Measurements from ENCODE around the gene LRCH3. TPM values are rescaled to one million over a fixed set of nuclear protein-coding genes. Genes with fewer than 3 reads are reported as not detected.

LRCH3 gene
- total RNA-seq = 10 to 100 TPM; 44.5 to 84.6 TPM
- polyA plus RNA-seq (ENCODE audit: insufficient read length in 2 of 2) = 10 to 100 TPM; 47.9 to 68.0 TPM
- long read RNA-seq, donor 1, full-length matches to known transcripts = 2 of 2 reads
- long read RNA-seq, donor 1, partial matches to known transcripts = 0 of 2 reads
- long read RNA-seq, donor 1, other reads (novel, unspliced or antisense) = 0 of 2 reads
- long read RNA-seq, donor 2, full-length matches to known transcripts = 1 of 1 reads
- long read RNA-seq, donor 2, partial matches to known transcripts = 0 of 1 reads
- long read RNA-seq, donor 2, other reads (novel, unspliced or antisense) = 0 of 1 reads
- long read RNA-seq, donor 3, partial matches to known transcripts = 6 of 6 reads
- long read RNA-seq, donor 3, other reads (novel, unspliced or antisense) = 0 of 6 reads
- long read RNA-seq, donor 4, partial matches to known transcripts = 0 of 1 reads
- long read RNA-seq, donor 4, other reads (novel, unspliced or antisense) = 0 of 1 reads

- Histone ChIP-seq H3K27ac (ENCODE audit: low read depth, low read length) (peak within 1 kb of the TSS; percentile 97), H3K27me3 (ENCODE audit: control insufficient read depth, insufficient read depth, low read length) (no peaks in the 10 kb centered on the region), H3K4me3 (ENCODE audit: low read depth, low read length) (peak within 1 kb of the TSS; percentile 93), H3K9me3 (ENCODE audit: control insufficient read depth, insufficient read depth, low read length) (no peaks in the 10 kb centered on the region), H3K4me1 (ENCODE audit: control insufficient read depth, insufficient read depth, low read length) (peaks cover 11% of the 10 kb centered on the region), H3K36me3 (ENCODE audit: control insufficient read depth, insufficient read depth, low read length) (peaks cover 3% of the 10 kb centered on the region)
- under 1% methylated on average over 83 of the region's 83 CpGs for WGBS (ENCODE audit: insufficient coverage)
- DNase-seq (ENCODE audit: low read depth in 4 of 6, low spot score in 6 of 6) = peak; percentile 71 to 96 (median 86)
Measured at GRCh38 chr3:197791113-197791891, at the start of gene LRCH3. Gene LRCH3, plus strand, starts transcription at chr3:197791254. Its CDS starts 25 bp downstream, at chr3:197791279.

- peaks cover 2% of the 10 kb centered on the region for H3K4me1 ChIP-seq (ENCODE audit: control insufficient read depth, insufficient read depth, low read length)
- H3K9me3 ChIP-seq (ENCODE audit: control insufficient read depth, insufficient read depth, low read length) = no peaks in the 10 kb centered on the region
- H3K36me3 ChIP-seq (ENCODE audit: control insufficient read depth, insufficient read depth, low read length) = no peaks in the 10 kb centered on the region
- H3K27me3 ChIP-seq (ENCODE audit: control insufficient read depth, insufficient read depth, low read length) = no peaks in the 10 kb centered on the region
- no peak overlapping the region for H3K4me3 ChIP-seq (ENCODE audit: low read depth, low read length)
- no peak for DNase-seq (ENCODE audit: low read depth in 4 of 6, low spot score in 6 of 6)
- H3K27ac ChIP-seq (ENCODE audit: low read depth, low read length) = no peak overlapping the region
- WGBS (ENCODE audit: insufficient coverage) = 89% methylated on average over 2 of the region's 3 CpGs
Measured at GRCh38 chr3:197742787-197743186, 48.3 kb upstream of the LRCH3 start.

GRCh38 chr3:197746209-197746608 lies 44.8 kb upstream of the LRCH3 start:
- peaks cover 2% of the 10 kb centered on the region for H3K4me1 ChIP-seq (ENCODE audit: control insufficient read depth, insufficient read depth, low read length)
- DNase-seq (ENCODE audit: low read depth in 4 of 6, low spot score in 6 of 6) = no peak
- no peak overlapping the region for H3K27ac ChIP-seq (ENCODE audit: low read depth, low read length)
- WGBS (ENCODE audit: insufficient coverage) = no CpG with 5 or more reads among the region's 3 CpGs
- H3K36me3 ChIP-seq (ENCODE audit: control insufficient read depth, insufficient read depth, low read length) = no peaks in the 10 kb centered on the region
- H3K9me3 ChIP-seq (ENCODE audit: control insufficient read depth, insufficient read depth, low read length) = no peaks in the 10 kb centered on the region
- H3K27me3 ChIP-seq (ENCODE audit: control insufficient read depth, insufficient read depth, low read length) = no peaks in the 10 kb centered on the region
- H3K4me3 ChIP-seq (ENCODE audit: low read depth, low read length) = no peak overlapping the region

- 80% methylated on average over 1 of the region's 4 CpGs for WGBS (ENCODE audit: insufficient coverage)
- H3K4me3 ChIP-seq (ENCODE audit: low read depth, low read length) = no peak overlapping the region
- no peaks in the 10 kb centered on the region for H3K9me3 ChIP-seq (ENCODE audit: control insufficient read depth, insufficient read depth, low read length)
Measured at GRCh38 chr3:197746801-197747237, 44.2 kb upstream of the LRCH3 start.

GRCh38 chr3:197748597-197749314 lies 42.3 kb upstream of the LRCH3 start:
- no peaks in the 10 kb centered on the region for H3K9me3 ChIP-seq (ENCODE audit: control insufficient read depth, insufficient read depth, low read length)
- DNase-seq (ENCODE audit: low read depth in 4 of 6, low spot score in 6 of 6) = no peak
- 17% methylated on average over 3 of the region's 12 CpGs for WGBS (ENCODE audit: insufficient coverage)
- peaks cover 11% of the 10 kb centered on the region for H3K4me1 ChIP-seq (ENCODE audit: control insufficient read depth, insufficient read depth, low read length)
- peak overlapping the region; percentile 91 for H3K27ac ChIP-seq (ENCODE audit: low read depth, low read length)
- peak overlapping the region; percentile 82 for H3K4me3 ChIP-seq (ENCODE audit: low read depth, low read length)
- no peaks in the 10 kb centered on the region for H3K27me3 ChIP-seq (ENCODE audit: control insufficient read depth, insufficient read depth, low read length)
- no peaks in the 10 kb centered on the region for H3K36me3 ChIP-seq (ENCODE audit: control insufficient read depth, insufficient read depth, low read length)

More at GRCh38 chr3:197746801-197747237, 44.2 kb upstream of the LRCH3 start:
- Histone ChIP-seq H3K36me3 (ENCODE audit: control insufficient read depth, insufficient read depth, low read length) (no peaks in the 10 kb centered on the region), H3K4me1 (ENCODE audit: control insufficient read depth, insufficient read depth, low read length) (peaks cover 8% of the 10 kb centered on the region), H3K27ac (ENCODE audit: low read depth, low read length) (no peak overlapping the region), H3K27me3 (ENCODE audit: control insufficient read depth, insufficient read depth, low read length) (no peaks in the 10 kb centered on the region)
- peak in 1 of 6 donors; percentile 9 for DNase-seq (ENCODE audit: low read depth in 4 of 6, low spot score in 6 of 6)

- Histone ChIP-seq H3K27ac (ENCODE audit: low read depth, low read length) (peak overlapping the region; percentile 91), H3K4me1 (ENCODE audit: control insufficient read depth, insufficient read depth, low read length) (peaks cover 11% of the 10 kb centered on the region), H3K36me3 (ENCODE audit: control insufficient read depth, insufficient read depth, low read length) (no peaks in the 10 kb centered on the region), H3K4me3 (ENCODE audit: low read depth, low read length) (peak overlapping the region; percentile 82), H3K9me3 (ENCODE audit: control insufficient read depth, insufficient read depth, low read length) (no peaks in the 10 kb centered on the region), H3K27me3 (ENCODE audit: control insufficient read depth, insufficient read depth, low read length) (no peaks in the 10 kb centered on the region)
- DNase-seq (ENCODE audit: low read depth in 4 of 6, low spot score in 6 of 6) = peak in 3 of 6 donors; percentile 66 to 93 (median 75)
- under 1% methylated on average over 18 of the region's 18 CpGs for WGBS (ENCODE audit: insufficient coverage)
Measured at GRCh38 chr3:197749315-197749600, 41.8 kb upstream of the LRCH3 start.

- Histone ChIP-seq H3K9me3 (ENCODE audit: control insufficient read depth, insufficient read depth, low read length) (no peaks in the 10 kb centered on the region), H3K27me3 (ENCODE audit: control insufficient read depth, insufficient read depth, low read length) (no peaks in the 10 kb centered on the region), H3K4me1 (ENCODE audit: control insufficient read depth, insufficient read depth, low read length) (peaks cover 11% of the 10 kb centered on the region), H3K4me3 (ENCODE audit: low read depth, low read length) (peak within 1 kb of the TSS; percentile 82), H3K27ac (ENCODE audit: low read depth, low read length) (peak within 1 kb of the TSS; percentile 97), H3K36me3 (ENCODE audit: control insufficient read depth, insufficient read depth, low read length) (no peaks in the 10 kb centered on the region)
- DNase-seq (ENCODE audit: low read depth in 4 of 6, low spot score in 6 of 6) = peak; percentile 78 to 98 (median 90)
- 0% methylated on average over 104 of the region's 104 CpGs for WGBS (ENCODE audit: insufficient coverage)
Measured at GRCh38 chr3:197749601-197750395, 41.3 kb upstream of the LRCH3 start, which contains the start of gene FYTTD1. Gene FYTTD1, plus strand, starts transcription at chr3:197749883. Its CDS starts 89 bp downstream, at chr3:197749972.

GRCh38 chr3:197750396-197750831 lies 40.6 kb upstream of the LRCH3 start:
- peak in 3 of 6 donors; percentile 43 to 81 (median 75) for DNase-seq (ENCODE audit: low read depth in 4 of 6, low spot score in 6 of 6)
- peak overlapping the region; percentile 82 for H3K4me3 ChIP-seq (ENCODE audit: low read depth, low read length)
- H3K27ac ChIP-seq (ENCODE audit: low read depth, low read length) = peak overlapping the region; percentile 97
- H3K27me3 ChIP-seq (ENCODE audit: control insufficient read depth, insufficient read depth, low read length) = no peaks in the 10 kb centered on the region
- WGBS (ENCODE audit: insufficient coverage) = under 1% methylated on average over 37 of the region's 43 CpGs
- peaks cover 11% of the 10 kb centered on the region for H3K4me1 ChIP-seq (ENCODE audit: control insufficient read depth, insufficient read depth, low read length)
- H3K36me3 ChIP-seq (ENCODE audit: control insufficient read depth, insufficient read depth, low read length) = no peaks in the 10 kb centered on the region
- H3K9me3 ChIP-seq (ENCODE audit: control insufficient read depth, insufficient read depth, low read length) = no peaks in the 10 kb centered on the region

All from spinal cord (tissue), 10 donors.